ENCODE results near the gene TMX2.
A peak's percentile ranks its signal among the peaks of the same experiment; 100 is the strongest.

Gene TMX2

GRCh38 chr11:57781529-57781943 is 69.1 kb downstream of the TMX2 start:
- TF ChIP-seq CTCF (IDR thresholded peaks at IDR 0.05; ENCODE audit: extremely low read depth, insufficient read depth, missing control alignments), result no peak
- in situ Hi-C loops (cut with MboI; ENCODE audit: low pct_unique_long_range_greater_than_20kb, low sequenced_read_pairs, unreplicated experiment), result no loop called here
- DNase-seq (ENCODE audit: low spot score), result no peak

GRCh38 chr11:57785072-57785471 is 72.7 kb downstream of the TMX2 start:
- TF ChIP-seq CTCF (IDR thresholded peaks at IDR 0.05; ENCODE audit: extremely low read depth, insufficient read depth, missing control alignments), result no peak
- in situ Hi-C loops (cut with MboI; ENCODE audit: low pct_unique_long_range_greater_than_20kb, low sequenced_read_pairs, unreplicated experiment), result no loop called here
- DNase-seq (ENCODE audit: low spot score), result peak; percentile 32

GRCh38 chr11:57786436-57786835 is 74.0 kb downstream of the TMX2 start:
- in situ Hi-C loops (cut with MboI; ENCODE audit: low pct_unique_long_range_greater_than_20kb, low sequenced_read_pairs, unreplicated experiment), result no loop called here
- DNase-seq (ENCODE audit: low spot score), result no peak
- TF ChIP-seq CTCF (IDR thresholded peaks at IDR 0.05; ENCODE audit: extremely low read depth, insufficient read depth, missing control alignments), result no peak

- in situ Hi-C loops (cut with MboI; ENCODE audit: low pct_unique_long_range_greater_than_20kb, low sequenced_read_pairs, unreplicated experiment), result no loop called here
- DNase-seq (ENCODE audit: low spot score), result no peak
- no peak for TF ChIP-seq CTCF (IDR thresholded peaks at IDR 0.05; ENCODE audit: extremely low read depth, insufficient read depth, missing control alignments)
These were observed 74.7 kb downstream of the TMX2 start for GRCh38 chr11:57787006-57787604.

GRCh38 chr11:57787920-57788702 is 75.7 kb downstream of the TMX2 start:
- in situ Hi-C loops (cut with MboI; ENCODE audit: low pct_unique_long_range_greater_than_20kb, low sequenced_read_pairs, unreplicated experiment), result no loop called here
- no peak for TF ChIP-seq CTCF (IDR thresholded peaks at IDR 0.05; ENCODE audit: extremely low read depth, insufficient read depth, missing control alignments)
- DNase-seq (ENCODE audit: low spot score), result peak; percentile 66

- no peak for DNase-seq (ENCODE audit: low spot score)
- no peak for TF ChIP-seq CTCF (IDR thresholded peaks at IDR 0.05; ENCODE audit: extremely low read depth, insufficient read depth, missing control alignments)
- in situ Hi-C loops (cut with MboI; ENCODE audit: low pct_unique_long_range_greater_than_20kb, low sequenced_read_pairs, unreplicated experiment), result no loop called here
These were observed 76.3 kb downstream of the TMX2 start for GRCh38 chr11:57788703-57789088.
